Measurements from ENCODE around the gene CEP350.
"Not testable (repeated sequence)": the region's sequence is repeated elsewhere in the genome, so short reads cannot be mapped to it uniquely, and the experiment has no call there.

The CEP350 gene

DNA sequence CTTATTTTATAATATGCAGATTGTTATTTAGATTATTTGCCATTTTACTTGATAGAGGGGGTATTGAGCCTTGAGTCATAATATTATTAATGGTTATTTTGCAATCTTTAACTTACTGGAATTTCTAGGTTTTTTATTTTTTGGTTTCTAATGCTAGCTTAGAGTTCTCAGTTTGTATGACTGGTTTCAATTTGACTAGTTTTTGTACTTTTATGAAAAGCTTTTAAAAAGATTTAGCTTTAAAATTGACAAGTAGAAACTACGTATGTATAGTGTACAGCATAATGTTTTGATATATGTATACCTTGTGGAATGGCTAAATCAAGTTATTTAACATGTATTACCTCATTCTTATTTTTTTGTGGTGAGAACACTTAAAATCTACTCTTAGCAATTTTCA, 41.5 kb downstream of the CEP350 start:
- DNase-seq (ENCODE audit: low spot score), result no peak

DNA sequence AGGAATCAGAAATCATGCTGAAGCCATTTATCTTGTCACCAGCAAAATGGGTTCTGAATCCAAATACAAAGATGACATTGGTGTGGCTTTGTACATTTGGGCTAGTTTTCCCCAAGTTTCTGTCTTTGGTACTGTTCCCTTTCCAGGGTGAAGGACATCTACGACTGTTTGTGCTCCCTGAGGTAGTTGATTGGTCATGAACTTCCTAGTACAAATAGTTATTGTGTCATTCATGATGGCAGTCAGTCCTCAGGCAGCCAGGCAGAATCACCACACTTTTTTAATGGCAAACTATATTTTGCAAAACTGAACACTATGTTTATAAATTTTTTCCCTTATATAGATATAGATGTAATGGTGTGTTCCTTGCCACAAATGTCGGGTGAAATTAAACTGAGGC, 46.0 kb downstream of the CEP350 start:
- no peak for DNase-seq (ENCODE audit: low spot score)

DNA sequence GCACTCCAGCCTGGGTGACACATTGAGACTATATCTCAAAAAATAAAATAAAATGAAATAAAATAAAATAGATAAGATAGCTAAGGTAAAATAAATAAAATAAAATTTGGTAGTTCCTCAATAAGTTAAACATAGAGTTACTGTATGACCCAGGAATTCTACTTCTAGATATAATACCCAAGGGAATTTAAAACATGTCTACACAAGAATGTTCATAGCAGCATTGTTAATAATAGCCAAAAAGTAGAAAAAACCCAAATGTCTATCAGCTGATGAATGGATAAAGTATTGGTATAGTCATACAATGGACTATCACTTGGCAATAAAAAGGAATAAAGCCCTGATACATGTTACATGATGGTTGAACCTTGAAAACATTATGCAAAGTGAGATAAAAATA, 47.8 kb downstream of the CEP350 start:
- DNase-seq (ENCODE audit: low spot score), result no peak

DNA sequence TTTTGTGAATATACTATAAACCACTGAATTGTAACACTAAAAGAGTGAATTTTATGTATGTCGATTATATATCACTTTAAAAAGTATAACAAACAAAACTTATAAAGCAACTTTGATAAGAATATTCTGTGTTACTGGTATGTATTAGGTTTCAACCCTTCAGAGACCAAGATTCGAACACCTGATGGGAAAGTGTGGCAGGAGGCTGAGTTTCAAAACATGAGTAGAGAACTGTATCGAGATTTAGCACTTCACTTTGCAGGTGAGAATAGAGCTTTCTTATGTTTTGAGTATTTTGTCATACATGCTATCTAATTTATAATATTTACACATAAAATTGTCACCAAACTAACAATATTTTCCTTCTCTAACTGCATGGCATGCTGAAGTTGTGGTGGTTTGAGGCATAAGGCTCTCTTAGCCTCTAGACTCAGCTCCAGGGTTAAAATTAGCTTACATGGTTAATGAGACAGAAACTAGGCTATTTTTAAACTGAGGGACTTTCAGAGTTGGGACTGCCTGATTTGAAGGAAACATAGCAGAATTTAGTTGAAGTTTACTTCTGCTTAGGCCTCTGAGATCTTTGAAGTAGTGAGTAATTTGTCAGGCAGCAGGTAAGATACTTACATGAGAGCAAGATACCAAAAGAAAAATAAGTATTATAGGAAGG, 48.6 kb downstream of the CEP350 start:
- DNase-seq (ENCODE audit: low spot score), result no peak

DNA sequence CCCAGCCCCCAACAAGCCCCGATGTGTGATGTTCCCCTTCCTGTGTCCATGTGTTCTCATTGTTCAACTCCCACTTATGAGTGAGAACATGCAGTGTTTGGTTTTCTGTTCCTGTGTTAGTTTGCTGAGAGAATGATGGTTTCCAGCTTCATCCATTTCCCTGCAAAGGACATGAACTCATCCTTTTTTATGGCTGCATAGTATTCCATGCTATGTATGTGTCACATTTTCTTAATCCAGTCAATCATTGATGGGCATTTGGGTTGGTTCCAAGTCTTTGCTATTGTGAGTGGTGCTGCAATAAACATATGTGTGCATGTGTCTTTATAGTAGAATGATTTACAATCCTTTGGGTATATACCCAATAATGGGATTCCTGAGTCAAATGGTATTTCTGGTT, 52.2 kb downstream of the CEP350 start:
- DNase-seq (ENCODE audit: low spot score), result not testable (repeated sequence)

DNA sequence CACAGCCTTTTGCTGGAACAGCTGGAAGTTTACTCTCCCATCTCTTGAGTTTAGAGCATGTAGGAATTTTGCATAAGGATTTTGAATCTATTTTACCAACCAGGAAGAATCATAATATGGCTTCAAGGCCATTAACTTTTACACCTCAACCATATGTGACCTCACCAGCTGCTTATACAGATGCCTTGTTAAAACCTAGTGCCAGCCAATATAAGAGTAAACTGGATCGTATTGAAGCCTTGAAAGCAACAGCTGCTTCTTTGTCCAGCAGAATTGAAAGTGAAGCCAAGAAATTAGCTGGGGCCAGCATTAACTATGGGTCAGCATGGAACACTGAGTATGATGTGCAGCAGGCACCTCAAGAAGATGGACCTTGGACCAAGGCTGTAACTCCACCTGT, 65.4 kb downstream of the CEP350 start:
- no peak for DNase-seq (ENCODE audit: low spot score)

DNA sequence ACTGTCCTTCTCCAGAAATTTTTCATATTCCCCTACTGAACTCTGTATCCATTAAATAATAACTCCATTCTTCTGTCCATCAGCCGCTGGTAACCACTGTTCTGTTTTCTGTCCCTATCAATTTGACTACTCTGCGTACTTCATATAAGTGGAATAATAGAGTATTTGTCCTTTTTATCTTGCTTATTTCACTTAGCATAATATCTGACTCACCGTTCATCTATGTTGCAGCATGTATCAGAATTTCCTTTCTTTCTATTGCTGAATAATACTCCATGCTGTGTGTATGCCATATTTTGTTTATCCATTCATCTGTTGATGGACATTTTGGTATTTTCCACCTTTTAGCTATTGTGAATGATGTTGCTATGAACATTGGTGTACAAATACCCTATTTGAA, 71.9 kb downstream of the CEP350 start:
- DNase-seq (ENCODE audit: low spot score), result no peak

DNA sequence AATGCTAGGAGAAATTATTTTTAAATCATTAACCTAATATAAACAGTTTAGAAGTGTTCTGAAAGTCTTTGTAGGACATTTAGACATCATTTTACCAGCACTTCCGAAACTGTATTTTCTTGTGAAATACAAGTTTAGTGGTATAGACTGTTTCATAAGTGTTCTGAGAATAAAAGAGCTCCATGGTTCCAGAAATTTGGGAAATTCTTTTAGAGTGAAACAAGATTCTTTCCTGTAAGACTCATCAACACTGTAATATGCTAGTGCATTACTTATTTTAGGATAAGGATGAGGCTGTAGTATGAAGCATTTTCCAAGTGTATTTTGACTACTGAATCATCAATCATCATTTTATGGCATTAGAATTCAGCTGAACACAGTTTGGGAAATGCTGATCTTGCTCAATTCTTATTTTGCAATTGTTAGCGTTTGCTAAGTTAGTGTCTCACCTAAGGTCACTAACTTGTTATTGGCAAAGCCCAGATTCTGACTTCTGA, 73.4 kb downstream of the CEP350 start:
- DNase-seq (ENCODE audit: low spot score), result no peak

DNA sequence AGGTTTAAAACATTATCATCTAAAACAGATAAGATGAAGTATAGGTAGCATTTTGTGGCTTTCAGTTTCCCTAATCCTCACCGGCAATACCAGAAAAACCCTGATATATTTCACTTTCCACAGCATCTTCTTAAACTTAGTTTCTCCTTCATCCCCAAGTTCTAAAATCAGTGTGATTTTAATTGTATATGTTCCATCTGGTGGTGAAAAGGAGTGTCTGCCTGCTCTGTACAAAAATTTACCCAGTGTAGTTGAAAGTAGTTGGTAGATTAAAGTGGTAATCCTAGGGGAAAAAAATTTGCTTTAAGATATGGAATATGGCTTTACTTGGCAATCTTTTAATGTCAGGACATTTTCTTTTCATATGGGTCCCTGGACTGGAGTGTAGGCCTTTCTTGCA, 74.3 kb downstream of the CEP350 start:
- no peak for DNase-seq (ENCODE audit: low spot score)

DNA sequence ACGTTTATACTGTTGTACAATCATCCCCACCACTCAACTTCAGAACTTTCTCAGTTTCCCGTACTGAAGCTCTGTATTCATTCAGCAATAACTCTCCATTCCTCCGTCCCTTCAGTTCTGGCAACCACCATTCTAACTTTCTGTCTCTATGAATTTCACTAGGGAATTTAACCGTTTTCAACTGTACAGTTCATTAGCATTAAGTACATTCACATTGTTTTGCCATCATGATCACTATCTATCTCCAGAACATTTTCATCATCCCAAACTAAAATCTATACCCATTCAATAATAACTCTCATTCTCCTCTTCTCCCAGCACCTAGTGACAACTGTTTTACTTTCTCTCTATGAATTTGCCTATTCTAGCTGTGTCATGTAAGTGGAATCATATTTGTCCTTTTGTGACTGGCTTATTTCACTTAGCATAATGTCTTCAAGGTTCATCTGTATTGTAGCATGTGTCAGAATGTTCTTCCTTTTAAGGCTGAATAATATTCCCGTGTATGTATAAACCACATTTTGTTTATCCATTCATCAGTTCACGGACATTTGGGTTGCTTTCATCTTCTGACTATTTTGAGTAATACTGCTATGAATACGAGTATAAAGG, 75.0 kb downstream of the CEP350 start:
- no peak for DNase-seq (ENCODE audit: low spot score)

DNA sequence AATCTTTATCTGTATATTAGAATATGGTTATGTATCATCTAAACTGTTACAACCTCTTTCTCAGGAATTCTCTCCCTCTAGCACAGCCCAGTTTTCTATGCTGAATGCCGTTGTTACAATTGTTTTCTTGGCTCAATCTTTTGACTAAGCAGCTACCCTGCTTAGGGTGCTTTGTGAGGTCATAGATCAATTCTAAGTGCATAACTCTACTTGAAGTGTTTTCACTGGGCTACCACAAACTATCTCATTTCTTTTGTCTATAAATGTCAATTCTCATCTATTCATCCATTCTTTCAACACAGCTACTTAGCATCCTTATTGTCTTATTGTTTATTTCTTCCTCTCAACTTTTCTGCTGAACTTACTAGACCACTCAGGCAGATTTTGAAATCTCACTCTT, 77.1 kb downstream of the CEP350 start:
- DNase-seq (ENCODE audit: low spot score), result no peak

DNA sequence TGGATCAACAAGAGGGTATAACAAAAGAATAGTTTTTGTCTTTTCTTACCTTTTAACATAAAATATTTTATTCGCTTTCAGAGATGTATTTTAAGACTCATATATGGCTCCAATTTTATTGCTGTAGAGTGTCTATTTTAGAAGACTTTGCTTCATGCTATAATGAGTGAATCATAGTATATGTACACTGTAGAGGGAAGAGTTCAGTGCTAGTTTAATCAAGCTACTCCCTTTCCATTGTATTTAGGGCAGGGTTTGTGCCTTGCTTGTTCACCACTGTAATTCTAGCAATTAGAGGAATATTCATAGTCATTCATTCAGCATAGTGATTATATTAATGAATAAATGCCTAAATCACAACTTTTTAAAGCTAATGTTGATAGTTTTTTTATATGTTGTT, 78.8 kb downstream of the CEP350 start:
- DNase-seq (ENCODE audit: low spot score), result no peak

DNA sequence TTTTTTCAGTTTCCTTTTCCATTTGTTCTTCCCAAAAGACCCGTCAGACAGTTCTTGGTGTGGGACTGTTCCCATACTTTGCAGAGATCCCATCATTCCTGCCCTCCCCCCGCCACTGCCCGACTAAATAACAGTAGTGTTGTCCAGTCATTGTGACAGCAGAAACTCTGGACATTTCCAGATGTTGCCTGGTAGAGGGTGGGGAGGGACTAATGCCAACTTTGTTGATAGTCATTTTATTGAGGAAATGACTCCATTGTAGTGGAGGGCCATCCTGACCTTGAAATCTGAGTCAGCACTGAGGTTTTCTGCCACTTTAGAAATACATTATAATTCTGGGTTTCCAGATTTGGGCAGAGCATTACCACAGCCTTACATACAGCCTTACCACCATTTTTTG, 85.4 kb downstream of the CEP350 start:
- no peak for DNase-seq (ENCODE audit: low spot score)

DNA sequence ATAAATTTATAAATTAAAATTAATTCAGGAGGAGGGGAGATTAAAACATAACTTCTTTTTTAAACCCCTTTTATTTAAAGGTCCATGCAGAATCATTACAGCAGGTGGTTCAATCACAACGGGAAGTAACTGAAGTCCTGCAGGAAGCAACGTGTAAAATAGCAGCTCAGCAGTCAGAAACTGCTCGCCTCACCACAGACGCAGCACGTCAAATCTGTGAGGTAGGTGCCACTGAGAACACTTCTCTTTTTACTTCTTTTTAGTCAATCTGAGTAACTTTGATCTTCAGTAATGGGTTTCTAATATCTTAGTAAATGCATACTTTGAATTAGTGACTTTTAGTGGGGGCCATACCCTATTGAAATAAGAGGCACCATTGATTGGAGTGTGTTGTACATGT, 87.0 kb downstream of the CEP350 start:
- no peak for DNase-seq (ENCODE audit: low spot score)

DNA sequence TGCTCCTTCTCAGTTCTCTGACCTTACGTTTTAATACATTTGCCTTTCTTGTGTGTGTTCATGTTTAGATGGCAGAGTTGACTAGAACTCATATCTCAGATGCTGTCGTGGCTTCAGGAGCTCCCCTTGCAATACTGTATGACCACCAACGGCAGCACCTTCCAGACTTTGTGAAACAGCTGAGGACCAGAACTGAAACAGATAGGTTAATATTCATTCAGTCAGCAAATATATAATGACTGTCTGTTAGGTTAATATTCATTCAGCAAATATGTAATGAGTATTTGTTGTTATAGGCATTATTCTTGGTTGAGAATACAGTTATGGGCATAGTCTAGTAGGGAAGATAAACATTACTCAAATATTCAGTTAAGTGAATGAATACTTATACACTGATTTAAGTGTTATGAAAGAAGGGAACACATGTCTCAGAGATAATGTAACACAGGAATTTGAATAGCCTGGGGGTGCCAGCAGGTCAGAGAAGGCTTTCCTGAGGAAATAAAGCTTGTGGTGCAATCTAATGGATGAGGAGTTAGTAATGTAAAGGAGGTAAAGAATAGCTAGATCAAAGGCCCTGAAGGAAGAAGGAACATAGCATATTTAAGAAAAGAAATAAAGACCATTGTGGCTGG, 88.5 kb downstream of the CEP350 start:
- no peak for DNase-seq (ENCODE audit: low spot score)

DNA sequence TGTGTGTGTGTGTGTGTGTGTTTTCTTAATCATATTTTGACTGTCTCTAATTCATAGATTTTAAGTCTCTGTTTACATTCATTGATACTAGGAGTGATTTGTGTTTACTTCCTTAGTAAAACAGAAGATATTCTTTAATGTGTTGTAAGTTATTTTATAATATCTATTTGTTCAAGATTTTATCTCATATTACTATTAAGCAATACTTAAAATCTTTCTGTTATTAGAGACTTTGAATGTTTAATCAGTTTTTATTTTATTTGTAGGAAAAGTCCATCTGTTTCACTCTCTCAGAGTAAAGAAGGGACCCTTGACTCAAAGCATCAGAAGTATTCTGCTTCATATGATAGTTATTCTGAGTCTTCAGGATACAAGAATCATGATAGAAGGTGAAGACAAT, 89.2 kb downstream of the CEP350 start:
- no peak for DNase-seq (ENCODE audit: low spot score)

DNA sequence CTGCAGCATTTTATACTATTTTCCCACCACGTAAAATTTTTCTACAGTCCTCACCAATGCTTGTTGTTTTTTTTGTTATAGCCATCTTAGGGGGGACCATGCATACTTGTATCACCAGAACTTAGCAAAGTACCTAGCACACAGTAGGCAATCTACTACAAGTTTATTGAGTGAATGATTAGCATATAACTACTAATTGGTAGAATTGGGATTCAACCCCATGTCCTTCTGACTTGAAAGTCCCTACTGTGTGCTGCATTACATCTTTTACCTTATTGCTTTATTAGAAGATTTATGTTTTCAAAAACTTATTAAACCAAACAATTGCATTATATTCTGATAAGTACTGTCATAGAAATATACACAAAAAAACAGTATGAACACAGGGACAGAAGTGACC, 92.1 kb downstream of the CEP350 start:
- DNase-seq (ENCODE audit: low spot score), result no peak

DNA sequence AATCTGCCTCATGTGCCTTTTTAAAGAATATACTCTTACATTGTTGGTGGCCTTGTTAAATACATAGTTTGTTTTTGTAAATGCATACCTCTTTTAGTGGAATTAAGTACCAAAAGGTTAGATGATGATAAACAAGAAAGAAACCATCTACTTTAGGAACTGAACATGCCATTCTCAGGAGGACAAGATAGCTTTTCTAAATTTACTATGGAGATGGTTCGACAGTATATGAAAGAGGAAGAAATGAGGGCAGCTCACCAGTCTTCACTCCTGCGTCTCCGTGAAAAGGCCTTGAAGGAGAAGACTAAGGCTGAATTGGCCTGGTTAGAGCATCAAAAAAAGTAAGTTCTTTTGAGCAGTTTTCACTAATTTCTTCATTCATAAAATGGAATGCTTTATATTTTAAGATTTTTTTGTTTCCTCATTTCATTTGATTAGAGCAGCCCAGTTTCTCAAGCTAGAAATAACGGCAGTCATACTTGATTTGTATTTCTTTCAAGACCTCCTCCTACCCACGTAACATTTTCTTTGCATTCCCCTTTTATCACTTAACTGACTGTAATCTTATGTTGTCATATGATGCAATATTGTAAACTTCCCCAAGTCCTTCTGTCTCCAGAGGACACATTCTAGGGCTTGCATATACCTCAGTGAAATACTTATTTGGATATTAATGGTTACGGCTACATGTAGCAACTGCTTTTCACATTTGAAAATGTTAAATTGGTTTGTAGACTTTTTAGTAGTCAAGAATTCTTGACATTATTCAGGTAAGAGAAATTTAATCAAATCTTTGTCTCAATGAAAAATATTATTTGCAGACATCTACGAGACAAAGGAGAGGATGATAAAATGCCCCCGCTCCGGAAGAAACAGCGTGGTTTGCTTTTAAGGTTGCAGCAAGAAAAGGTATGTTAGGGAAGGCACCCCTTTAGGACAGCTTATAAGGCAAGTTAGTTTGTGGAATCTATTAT, 99.3 kb downstream of the CEP350 start:
- no peak for DNase-seq (ENCODE audit: low spot score)

DNA sequence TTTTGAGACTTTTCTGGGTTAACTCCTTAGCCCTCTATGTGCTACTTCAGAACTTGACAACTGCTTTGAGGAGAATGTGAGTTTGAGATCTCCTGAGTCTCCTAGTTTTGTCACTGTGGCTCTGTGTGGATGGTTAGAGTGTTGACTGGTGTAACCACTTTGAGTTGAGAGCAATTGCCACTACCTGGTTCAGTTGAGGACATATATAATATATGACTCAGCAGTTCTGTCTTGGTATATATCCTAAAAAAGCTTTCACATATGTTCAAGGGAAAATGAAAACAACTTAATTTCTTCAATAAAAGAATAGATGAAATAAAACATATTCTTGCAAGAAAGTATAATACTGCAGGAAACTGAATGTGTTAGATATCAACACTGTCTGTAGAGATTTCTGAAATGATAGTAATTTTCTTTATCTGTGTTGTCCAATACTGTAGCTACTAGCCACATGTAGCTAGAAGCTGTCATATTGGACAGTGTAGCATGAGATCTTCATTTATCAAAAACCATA, 103.3 kb downstream of the CEP350 start:
- no peak for DNase-seq (ENCODE audit: low spot score)

DNA sequence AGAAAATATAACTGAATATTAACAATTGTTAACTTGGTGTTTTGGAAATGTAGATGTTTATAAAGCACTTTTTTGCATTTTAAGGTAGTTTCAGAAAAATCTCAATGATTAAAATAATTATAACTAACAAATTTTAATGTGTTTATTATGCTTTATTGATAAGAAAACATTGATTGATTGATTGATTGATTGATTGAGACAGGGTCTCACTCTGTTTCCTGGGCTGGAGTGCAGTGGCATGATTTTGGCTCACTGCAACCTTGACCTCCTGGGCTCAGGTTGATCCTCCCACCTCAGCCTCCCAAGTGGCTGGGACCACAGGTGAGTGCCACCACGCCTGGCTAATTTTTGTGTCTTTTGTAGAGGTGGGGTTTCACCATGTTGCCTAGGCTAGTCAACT, 106.4 kb downstream of the CEP350 start:
- no peak for DNase-seq (ENCODE audit: low spot score)

DNA sequence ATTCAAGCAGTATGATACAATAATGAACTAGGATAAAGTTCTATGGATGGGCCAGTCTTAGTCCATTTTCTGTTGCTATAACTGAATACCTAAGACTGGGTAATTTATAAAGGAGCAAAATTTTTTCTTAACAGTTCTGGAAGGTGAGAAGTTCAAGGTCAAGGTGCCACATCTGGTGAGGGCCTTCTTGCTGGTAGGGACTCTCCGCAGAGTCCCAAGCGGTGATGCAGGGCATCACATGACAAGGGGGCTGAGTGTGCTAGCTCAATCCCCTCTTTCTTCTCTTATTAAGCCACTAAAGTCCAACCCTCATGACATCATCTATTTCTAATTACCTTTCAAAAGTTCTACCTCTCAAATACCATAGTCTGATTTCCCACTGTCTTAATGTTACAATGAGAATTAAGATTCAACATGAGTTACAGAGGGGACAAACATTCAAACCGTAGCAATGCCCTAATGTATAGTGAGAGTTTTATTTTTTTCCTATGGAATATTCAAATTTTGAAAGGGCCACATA, 107.9 kb downstream of the CEP350 start:
- DNase-seq (ENCODE audit: low spot score), result no peak

DNA sequence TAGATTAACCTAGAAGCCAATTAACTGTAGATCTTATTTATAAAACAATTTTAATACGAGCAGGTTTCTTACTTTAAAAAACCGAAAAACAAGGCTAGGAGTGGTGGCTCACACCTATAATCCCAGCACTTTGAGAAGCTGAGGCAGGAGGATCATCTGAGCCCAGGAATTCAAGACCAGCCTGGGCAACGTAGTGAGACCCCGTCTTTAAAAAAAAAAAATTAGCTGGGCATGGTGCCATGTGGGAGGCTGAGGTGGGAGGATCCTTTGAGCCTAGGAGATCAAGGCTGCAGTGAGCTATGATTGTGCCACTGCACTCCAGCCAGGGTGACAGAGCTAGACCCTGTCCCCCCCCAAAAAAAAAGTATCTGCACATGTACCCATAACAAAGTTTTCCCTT, 110.8 kb downstream of the CEP350 start:
- DNase-seq (ENCODE audit: low spot score), result no peak

All from iPS-NIHi11 (cell line).